ENCODE data around the gene DNAH1. TPM values are rescaled to one million over a fixed set of nuclear protein-coding genes. Genes with fewer than 3 reads are reported as not detected.

The DNAH1 gene
- total RNA-seq, 3 donors from 2014 or later, result 9.0 to 25.9 (median 10.9) TPM

DNA sequence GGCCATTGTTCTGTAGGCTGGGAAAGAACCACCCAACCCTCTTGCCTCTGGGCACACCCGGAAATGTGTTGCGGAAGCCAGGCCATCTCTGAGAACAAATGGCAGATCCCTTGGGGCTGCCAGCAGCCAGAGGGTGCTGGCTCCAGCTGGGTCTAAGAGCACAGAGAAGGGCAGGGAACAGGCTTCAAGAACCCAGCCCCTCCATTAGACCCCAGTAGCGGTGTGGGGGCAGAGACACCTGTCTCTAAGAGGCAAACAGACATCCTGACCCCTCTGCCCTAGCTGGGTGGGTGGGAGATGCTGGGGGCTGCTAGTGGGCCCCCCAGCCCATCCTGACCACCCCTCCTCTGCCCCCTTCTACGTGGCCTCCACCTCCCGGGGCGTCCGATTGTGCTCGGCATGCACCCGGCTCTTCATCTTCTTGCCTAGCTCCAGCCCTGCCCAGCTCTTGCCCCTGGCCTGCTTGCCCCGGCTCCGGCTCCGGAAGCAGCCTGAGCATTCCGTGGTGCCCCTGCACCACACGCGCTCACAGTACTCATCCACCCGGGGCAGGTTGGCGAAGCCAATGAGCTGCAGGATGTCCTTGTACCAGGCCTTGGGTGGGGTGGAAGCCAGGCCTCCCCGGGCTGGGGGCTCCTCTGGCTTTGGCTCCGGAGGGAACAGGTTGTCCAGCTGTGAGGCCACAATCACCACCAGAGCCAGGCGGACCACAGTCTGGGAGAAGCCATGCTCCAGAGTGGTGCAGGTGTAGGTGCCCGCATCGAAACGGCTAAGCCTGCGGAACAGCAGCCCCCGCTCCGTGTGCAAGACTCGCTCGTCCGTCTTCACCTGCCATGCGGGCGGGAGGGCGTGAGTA lies 119.4 kb downstream of the DNAH1 start:
- Histone ChIP-seq H3K36me3 (ENCODE audit: low read depth) (no peaks in the 10 kb centered on the region), H3K4me3 (no peak overlapping the region), H3K4me1 (ENCODE audit: low read depth) (no peaks in the 10 kb centered on the region), H3K9me3 (no peaks in the 10 kb centered on the region)
- intact Hi-C loops (cut with DNase I, micrococcal nuclease), result no loop called here
- DNase-seq, result no peak
- no peak for TF ChIP-seq CTCF (IDR thresholded peaks at IDR 0.05)
- no peak for ATAC-seq

GRCh38 chr3:52436500-52437149 lies 120.5 kb downstream of the DNAH1 start:
- intact Hi-C loops (cut with DNase I, micrococcal nuclease), result no loop called here
- Histone ChIP-seq H3K4me3 (no peak overlapping the region), H3K4me1 (ENCODE audit: low read depth) (no peaks in the 10 kb centered on the region), H3K36me3 (ENCODE audit: low read depth) (no peaks in the 10 kb centered on the region), H3K9me3 (no peaks in the 10 kb centered on the region)
- DNase-seq (no peak), ATAC-seq (no peak)
- TF ChIP-seq CTCF (IDR thresholded peaks at IDR 0.05), result no peak

DNA sequence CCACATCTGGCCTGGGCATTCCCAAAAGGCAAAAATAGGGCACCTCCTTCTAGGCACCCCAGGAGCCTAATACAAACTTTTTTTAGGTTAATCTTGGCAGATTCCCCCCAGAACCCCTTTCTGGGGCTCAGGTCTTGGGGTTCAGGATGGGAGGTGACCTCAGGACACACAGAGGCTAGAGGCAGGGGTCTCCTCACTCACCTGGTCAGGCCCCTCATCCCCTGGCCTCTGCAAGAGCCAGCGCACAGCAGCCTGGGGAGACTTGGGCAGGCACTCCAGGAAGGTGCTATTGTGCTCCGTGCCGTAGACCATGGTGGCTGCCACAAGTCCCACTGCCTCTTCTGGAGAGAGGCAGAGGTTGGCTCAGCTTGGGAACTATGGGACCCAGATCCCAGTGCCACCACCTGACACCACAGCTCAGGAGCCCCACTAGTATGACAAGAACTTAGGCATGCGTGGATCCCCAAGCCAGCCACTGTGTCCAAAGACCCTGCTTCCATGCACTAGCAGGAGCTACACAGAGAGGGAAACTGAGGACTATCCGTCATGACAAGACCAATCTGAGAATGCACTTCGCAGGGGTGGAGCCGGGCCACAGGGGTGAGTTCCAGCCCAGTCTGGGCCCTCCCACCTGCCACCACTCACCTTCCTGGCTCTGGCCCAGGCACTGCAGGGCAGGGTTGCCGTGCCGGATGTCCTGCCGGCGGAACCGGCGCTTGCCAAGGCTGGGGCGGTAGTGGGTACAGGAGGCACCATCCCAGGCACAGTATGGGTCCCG lies 121.4 kb downstream of the DNAH1 start:
- peak; percentile 70 to 82 (median 75) for DNase-seq
- no peaks in the 10 kb centered on the region for H3K36me3 ChIP-seq (ENCODE audit: low read depth)
- H3K9me3 ChIP-seq, result no peaks in the 10 kb centered on the region
- peak; percentile 85 for ATAC-seq
- no peak for TF ChIP-seq CTCF (IDR thresholded peaks at IDR 0.05)
- no peak overlapping the region for H3K4me3 ChIP-seq
- intact Hi-C loops (cut with DNase I, micrococcal nuclease), result no loop called here
- H3K4me1 ChIP-seq (ENCODE audit: low read depth), result no peaks in the 10 kb centered on the region

DNA sequence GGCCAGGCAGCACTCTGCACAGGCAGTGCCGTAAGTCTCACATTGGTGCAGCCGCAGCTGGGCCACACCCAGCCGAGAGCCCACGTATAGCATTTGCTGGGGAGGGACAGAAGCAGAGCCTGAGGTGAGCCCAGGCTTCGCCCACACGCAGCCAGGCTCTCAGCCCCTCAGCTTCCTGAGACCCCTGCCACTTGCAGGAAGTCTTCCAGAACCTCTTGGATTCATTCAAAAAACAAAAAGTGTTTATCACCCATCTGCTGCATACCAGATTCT lies 121.9 kb downstream of the DNAH1 start:
- H3K36me3 ChIP-seq (ENCODE audit: low read depth), result no peaks in the 10 kb centered on the region
- TF ChIP-seq CTCF (IDR thresholded peaks at IDR 0.05), result no peak
- H3K4me3 ChIP-seq, result no peak overlapping the region
- intact Hi-C loops (cut with DNase I, micrococcal nuclease), result no loop called here
- no peaks in the 10 kb centered on the region for H3K4me1 ChIP-seq (ENCODE audit: low read depth)
- no peak for DNase-seq
- no peaks in the 10 kb centered on the region for H3K9me3 ChIP-seq
- no peak for ATAC-seq

DNA sequence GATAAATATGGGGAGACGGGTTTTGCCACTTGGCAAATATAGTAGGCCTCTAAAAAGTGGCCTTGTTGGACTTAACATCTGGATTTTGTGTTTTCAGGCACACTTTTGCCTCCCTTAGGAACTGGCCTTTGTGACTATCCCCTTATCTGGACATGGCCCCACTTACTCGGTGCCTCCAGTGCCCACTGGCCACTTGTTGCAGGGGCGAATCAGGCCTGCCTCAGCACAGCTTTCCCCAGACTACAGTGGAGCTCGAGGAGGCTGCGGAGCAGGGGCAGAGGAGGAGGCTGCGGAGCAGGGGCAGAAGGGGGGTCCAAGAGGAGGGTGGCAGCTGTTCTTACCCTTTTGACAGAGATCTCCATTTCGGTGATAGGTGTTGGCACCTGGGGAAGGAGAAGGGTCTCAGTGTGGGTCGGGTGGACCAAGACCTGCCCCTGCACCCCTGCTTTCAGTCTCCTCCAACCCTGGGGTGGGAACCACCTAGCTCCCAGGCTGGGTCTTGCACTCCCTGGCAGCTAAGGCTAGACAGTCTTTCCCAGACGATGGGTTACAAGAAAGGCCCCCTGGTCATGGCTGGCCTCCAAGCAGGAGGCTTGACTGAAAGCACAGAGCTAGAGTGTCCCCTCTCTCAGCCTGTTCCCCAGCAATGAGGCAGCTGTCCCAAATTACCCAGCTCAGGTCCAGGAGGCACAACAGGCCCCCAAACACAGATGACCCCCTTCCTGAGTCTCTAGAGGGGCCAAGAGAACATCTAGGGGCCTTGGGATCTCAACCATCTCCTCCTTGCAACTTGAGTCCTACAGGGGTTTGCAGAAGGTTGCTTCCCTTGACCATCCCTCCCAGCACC lies 122.7 kb downstream of the DNAH1 start:
- Histone ChIP-seq H3K9me3 (no peaks in the 10 kb centered on the region), H3K4me3 (no peak overlapping the region), H3K4me1 (ENCODE audit: low read depth) (no peaks in the 10 kb centered on the region), H3K36me3 (ENCODE audit: low read depth) (no peaks in the 10 kb centered on the region)
- DNase-seq, result no peak
- intact Hi-C loops (cut with DNase I, micrococcal nuclease), result no loop called here
- ATAC-seq, result no peak
- no peak for TF ChIP-seq CTCF (IDR thresholded peaks at IDR 0.05)
